ENCODE data around the gene FGB.
"Not testable (repeated sequence)": the region's sequence is repeated elsewhere in the genome, so short reads cannot be mapped to it uniquely, and the experiment has no call there.

Gene FGB

DNA sequence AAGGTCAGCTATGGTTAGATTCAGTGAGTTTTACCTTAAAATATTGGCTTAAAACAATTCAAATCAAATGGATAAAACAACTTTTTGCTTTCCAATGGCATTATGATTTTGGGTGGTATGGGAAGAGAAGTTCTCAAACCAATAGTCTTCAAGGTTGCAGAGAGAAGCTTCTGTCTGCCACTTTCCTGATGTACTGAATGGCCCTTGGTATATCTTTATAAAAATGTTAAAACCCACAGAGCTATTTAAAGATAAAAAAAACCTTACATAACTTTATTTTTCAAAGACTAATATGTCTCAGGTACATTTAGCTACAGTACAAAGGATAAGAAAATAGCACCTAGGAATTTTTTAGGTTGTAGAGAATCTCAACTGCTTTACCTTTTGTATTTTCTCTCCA lies 20.9 kb downstream of the FGB start:
- no peak overlapping the region for H3K4me3 Mint-ChIP-seq
- H3K36me3 Mint-ChIP-seq, result no peaks in the 10 kb centered on the region
- DNase-seq (ENCODE audit: low spot score in 2 of 2) (no peak), ATAC-seq (no peak)
- H3K27ac Mint-ChIP-seq, result no peak overlapping the region
- no peaks in the 10 kb centered on the region for H3K9me3 Mint-ChIP-seq
- H3K4me1 Mint-ChIP-seq, result no peaks in the 10 kb centered on the region

DNA sequence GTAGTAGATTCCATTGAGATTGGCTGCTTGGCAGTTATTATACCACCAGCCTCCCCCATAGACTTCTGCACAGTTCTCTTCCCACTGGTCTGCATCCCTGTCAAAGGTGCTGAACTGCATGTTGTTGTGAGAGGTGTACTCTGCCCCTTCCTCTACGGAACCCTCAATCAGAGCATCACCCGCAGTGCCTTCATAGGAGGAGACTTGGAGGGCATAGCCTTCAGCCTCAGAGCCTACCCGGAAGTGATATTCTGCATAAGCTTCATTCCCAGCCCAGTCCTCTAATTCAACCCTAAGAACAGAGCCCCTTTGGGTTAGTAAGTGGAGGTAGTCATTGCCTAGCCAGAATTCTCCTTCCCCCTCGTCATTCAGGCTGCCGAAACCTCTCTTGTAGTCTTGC lies 21.4 kb downstream of the FGB start:
- Mint-ChIP-seq H3K27ac (no peak overlapping the region), H3K4me3 (no peak overlapping the region), H3K4me1 (no peaks in the 10 kb centered on the region), H3K9me3 (no peaks in the 10 kb centered on the region), H3K36me3 (no peaks in the 10 kb centered on the region)
- ATAC-seq (no peak), DNase-seq (ENCODE audit: low spot score in 2 of 2) (no peak)

DNA sequence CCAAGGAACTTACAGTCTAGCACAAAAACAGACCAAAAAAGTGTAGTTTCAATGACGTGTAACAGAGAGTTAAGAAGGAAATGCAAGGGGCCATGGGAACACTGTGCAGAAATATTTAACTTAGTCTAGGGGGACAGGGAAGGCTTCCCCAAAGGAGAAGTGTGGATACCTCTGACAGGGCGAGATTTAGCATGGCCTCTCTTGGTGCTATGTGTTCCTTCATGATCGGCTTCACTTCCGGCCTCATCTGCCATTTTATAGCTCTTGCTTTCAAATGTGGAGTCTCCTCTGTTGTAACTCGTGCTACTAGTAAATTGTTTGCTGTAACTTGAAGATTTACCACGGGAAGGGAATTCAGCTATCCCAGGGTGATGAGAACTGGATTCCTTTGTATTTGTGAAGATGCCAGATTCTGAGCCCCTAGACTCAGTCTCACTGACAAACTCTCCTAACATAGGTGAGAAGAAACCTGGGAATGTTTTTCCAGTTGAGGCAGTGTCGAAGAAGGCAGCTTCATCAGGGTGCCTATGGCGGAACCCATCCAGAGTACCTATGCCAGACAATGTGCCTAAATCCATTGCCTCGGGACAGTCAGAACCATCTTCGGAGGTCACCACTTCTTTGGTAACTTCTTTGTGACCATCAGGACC lies 22.7 kb downstream of the FGB start:
- Mint-ChIP-seq H3K4me3 (no peak overlapping the region), H3K4me1 (no peaks in the 10 kb centered on the region), H3K36me3 (no peaks in the 10 kb centered on the region), H3K9me3 (no peaks in the 10 kb centered on the region), H3K27ac (no peak overlapping the region)
- no peak for ATAC-seq
- no peak for DNase-seq (ENCODE audit: low spot score in 2 of 2)

DNA sequence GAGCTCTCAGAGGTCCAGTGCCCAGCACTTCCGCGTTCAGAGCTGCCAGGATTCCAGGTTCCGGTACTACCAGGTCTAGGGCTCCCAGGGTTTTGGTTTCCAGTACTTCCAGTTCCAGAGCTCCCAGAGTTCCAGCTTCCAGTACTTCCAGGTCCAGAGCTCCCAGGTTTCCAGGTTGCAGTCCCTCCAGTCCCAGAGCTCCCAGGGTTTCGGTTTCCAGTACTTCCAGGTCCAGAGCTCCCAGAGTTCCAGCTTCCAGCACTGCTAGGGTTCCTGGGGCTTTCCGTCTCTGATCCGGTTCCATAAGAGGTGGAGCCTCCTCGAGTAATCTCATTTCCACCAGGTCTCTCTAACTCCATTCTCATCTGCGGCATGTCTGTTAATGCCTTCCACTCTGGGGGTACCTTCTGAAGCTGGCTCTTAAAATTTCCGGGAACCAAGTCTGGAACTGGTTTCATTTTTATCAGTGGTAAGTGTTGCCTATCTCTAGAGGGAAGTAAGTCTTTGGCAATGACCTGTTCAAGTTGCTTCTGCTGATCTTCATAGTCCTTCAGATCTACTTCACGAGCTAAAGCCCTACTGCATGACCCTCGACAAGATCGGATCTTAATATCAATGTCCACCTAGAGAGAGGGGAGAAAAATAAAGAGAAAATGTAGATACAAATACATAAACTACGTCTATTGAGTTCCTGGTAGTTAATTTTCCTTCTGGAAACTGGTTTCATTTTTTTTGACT lies 23.7 kb downstream of the FGB start:
- no peaks in the 10 kb centered on the region for H3K9me3 Mint-ChIP-seq
- ATAC-seq (no peak), DNase-seq (ENCODE audit: low spot score in 2 of 2) (no peak)
- H3K4me3 Mint-ChIP-seq, result no peak overlapping the region
- H3K4me1 Mint-ChIP-seq, result no peaks in the 10 kb centered on the region
- H3K27ac Mint-ChIP-seq, result no peak overlapping the region
- no peaks in the 10 kb centered on the region for H3K36me3 Mint-ChIP-seq

DNA sequence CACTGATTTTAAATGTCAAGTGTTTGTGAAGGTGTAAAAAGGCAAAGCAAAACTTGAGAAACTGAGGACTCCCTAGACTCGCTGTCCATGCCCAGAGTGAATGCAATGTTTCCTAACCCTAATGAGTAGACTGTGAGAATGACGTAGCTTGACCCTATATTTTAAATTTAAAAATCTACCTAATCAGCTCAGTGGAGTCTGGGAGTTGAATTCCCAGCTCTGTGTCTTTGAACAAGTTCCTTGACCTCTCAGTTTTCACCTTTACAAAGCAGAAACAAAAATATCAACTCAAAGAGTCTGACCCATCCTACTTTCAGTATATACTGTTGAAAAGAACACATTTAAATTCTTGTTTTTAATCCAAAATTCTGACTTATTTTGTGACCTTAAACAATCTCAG lies 25.4 kb downstream of the FGB start:
- no peaks in the 10 kb centered on the region for H3K9me3 Mint-ChIP-seq
- no peak overlapping the region for H3K4me3 Mint-ChIP-seq
- no peaks in the 10 kb centered on the region for H3K36me3 Mint-ChIP-seq
- no peaks in the 10 kb centered on the region for H3K4me1 Mint-ChIP-seq
- ATAC-seq (no peak), DNase-seq (ENCODE audit: low spot score in 2 of 2) (no peak)
- H3K27ac Mint-ChIP-seq, result no peak overlapping the region

DNA sequence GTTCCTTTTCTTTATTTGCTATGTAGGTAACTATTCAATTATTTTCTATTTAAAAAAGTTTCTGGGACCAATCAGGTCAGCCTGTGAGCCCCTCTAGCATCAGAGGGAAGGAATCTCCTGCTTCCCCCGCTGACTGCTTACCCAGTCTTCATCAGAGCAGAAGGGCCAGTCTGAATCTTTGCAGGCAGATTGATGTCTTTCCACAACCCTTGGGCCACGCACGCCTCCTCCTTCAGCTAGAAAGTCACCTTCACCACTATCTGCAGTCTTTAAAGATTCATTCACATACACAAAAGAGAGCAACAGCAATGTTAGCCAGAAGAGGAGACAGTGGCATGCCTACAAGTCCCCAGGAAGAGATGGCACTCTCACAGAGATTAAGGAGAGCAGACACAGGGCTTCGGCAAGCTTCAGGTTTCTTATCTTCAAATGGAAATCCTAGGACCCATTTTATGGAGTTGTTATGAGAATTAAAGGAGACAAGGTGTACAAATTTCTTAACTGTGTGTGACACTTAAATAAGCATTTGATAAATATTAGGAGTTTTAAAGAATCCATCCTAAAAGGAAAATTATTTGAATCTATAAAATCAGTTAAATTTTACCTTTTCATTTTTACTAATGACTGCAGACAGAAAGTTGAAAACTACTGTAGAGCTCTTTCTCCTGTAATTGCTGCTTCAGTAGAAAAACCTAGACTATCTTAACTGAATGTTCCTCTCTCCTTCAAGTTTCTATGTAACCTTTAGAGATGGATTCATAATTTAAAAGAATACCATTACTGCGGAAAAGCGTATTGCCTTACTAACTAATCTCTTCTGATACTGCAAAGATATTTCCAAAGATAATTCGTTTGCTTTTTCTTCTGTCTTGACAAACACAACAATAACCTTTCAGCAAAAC lies 26.7 kb downstream of the FGB start:
- Mint-ChIP-seq H3K36me3 (no peaks in the 10 kb centered on the region), H3K27ac (no peak overlapping the region), H3K4me3 (no peak overlapping the region), H3K4me1 (no peaks in the 10 kb centered on the region), H3K9me3 (no peaks in the 10 kb centered on the region)
- ATAC-seq, result no peak
- DNase-seq (ENCODE audit: low spot score in 2 of 2), result no peak

DNA sequence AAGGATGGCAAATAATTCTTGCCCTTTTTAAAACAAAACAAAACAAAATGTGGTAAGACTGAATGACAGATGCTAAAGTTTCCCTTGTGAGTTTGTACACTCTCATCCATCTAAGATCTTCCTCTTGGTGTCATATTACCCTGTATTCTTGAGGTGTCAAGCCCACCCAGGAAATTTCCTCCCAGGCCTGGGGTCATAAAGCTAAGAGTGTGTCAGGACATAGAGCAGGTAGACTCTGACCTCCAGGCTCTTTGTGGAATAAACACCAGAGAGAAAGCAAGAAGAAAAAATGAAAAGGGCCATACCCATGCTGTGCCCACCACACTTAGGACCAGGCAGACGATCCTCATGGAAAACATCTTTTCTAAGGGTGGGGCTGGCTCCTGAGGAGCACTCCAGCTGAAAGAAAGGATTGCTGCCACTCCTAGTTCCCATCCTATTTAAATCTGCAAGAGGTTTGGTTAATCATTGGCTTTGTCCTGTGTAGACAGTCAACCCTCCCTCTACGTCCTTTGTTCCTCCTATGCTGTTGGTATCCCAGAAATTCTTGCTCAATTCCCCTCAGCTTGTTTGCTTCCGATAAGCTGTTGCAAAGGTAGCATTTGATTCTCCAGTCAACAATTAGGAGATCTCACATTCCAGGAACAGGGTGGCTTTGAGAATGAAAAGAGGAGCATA lies 27.7 kb downstream of the FGB start, which contains the start of gene FGA:
Gene FGA, minus strand, starts transcription at position 414 of the 678 bp plus-strand sequence. Its CDS starts 55 bp downstream, at position 359.
- no peak for DNase-seq (ENCODE audit: low spot score in 2 of 2)
- no peaks in the 10 kb centered on the region for H3K4me1 Mint-ChIP-seq
- no peak within 1 kb of the TSS for H3K4me3 Mint-ChIP-seq
- ATAC-seq, result no peak
- H3K9me3 Mint-ChIP-seq, result no peaks in the 10 kb centered on the region
- no peaks in the 10 kb centered on the region for H3K36me3 Mint-ChIP-seq
- H3K27ac Mint-ChIP-seq, result no peak within 1 kb of the TSS

DNA sequence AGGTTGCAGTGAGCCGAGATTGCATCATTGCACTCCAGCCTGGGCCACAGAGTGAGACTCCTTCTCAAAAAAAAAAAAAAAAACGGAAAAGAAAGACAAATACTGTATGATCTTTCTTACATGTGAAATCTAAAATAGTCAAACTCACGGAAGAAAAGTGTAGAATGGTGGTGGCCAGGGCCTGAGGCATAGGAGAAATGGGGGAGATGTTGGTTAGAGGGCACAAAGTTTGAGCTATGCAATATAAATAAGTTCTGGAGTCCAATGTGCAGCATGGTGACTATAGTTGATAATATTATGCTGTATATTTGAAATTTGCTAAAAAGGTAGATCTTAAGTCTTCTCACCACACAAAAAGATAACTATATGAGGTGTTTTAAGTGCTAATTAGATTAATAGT lies 29.1 kb downstream of the FGB start:
- Mint-ChIP-seq H3K36me3 (no peaks in the 10 kb centered on the region), H3K9me3 (no peaks in the 10 kb centered on the region), H3K4me1 (no peaks in the 10 kb centered on the region), H3K27ac (no peak overlapping the region), H3K4me3 (no peak overlapping the region)
- ATAC-seq (no peak), DNase-seq (ENCODE audit: low spot score in 2 of 2) (no peak)

DNA sequence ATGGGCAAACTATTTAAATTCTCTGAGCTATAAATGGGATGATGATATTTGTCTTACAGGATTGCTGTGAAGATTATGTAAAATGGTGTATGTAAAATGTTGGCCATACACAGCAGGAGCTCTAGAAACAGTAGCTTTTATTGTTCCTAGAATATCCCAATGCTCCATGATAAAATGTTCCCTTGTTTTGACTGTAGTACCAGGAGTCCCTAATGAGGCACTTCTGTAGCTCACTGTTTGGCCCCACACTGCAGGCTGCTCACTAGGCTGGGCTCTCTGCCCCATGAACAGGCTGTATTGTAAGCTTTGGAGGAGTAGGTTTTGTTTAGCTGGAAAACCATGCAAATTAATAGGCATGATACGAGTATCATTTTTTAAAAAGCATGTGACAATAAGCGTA lies 31.1 kb downstream of the FGB start:
- Mint-ChIP-seq H3K9me3 (no peaks in the 10 kb centered on the region), H3K4me3 (no peak overlapping the region), H3K4me1 (no peaks in the 10 kb centered on the region), H3K27ac (no peak overlapping the region), H3K36me3 (no peaks in the 10 kb centered on the region)
- DNase-seq (ENCODE audit: low spot score in 2 of 2) (no peak), ATAC-seq (no peak)

DNA sequence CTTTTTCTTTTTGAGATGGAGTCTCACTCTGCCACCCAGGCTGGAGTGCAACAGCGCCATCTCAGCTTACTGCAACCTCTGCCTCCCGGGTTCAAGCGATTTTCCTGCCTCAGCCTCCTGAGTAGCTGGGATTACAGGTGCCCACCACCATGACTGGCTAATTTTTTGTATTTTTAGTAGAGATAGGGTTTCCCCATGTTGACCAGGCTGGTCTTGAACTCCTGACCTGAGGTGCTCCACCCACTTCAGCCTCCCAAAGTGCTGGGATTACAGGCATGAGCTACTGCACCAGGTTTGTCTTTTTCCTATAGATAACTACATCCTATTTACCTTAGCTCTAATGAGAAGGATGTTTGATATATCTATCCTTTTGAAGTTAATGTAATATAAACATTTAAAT lies 31.5 kb downstream of the FGB start:
- H3K4me3 Mint-ChIP-seq, H3K27ac Mint-ChIP-seq: not testable (repeated sequence)

DNA sequence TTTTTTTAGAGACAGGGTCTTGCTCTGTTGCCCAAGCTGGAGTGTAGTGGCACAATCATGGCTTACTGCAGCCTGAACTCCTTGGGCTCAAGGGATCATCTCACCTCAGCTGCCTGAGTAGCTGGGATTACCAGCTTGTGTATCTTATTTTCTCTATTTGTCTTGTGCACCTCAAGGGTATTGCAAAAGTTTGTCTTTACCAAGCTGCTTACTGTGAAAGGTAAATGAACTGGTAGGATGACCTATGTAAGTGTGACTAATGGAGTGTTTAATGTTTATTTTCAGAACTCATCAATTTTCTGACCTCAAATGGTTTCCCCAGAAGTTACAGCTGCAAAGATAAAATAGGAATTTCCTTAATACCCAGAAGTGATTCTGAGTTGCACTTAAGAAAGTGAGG lies 33.0 kb downstream of the FGB start:
- no peak for ATAC-seq
- no peaks in the 10 kb centered on the region for H3K36me3 Mint-ChIP-seq
- H3K4me1 Mint-ChIP-seq, result no peaks in the 10 kb centered on the region
- DNase-seq (ENCODE audit: low spot score in 2 of 2), result no peak
- no peaks in the 10 kb centered on the region for H3K9me3 Mint-ChIP-seq
- H3K27ac Mint-ChIP-seq, result no peak overlapping the region
- H3K4me3 Mint-ChIP-seq, result no peak overlapping the region

More for the DNA sequence above, 31.5 kb downstream of the FGB start:
- not testable (repeated sequence) for H3K4me1 Mint-ChIP-seq; H3K36me3 Mint-ChIP-seq; H3K9me3 Mint-ChIP-seq; ATAC-seq; DNase-seq (ENCODE audit: low spot score in 2 of 2)

DNA sequence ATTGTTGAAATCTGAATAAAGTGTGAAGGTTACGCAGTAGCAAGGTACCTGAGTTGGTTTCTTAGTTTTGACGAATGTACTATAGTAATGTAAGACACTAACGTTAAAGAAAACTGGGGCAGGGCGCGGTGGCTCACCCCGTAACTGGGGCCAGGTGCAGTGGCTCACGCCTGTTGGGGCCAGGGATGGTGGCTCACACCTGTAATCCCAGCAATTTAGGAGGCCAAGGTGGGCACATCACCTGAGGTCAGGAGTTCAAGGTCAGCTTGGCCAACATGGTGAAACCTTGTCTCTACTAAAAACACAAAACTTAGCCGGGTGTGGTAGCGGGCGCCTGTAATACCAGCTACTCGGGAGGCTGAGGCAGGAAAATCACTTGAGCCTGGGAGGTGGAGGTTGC lies 34.5 kb downstream of the FGB start:
- not testable (repeated sequence) for ATAC-seq; H3K27ac Mint-ChIP-seq; H3K4me1 Mint-ChIP-seq; H3K4me3 Mint-ChIP-seq; DNase-seq (ENCODE audit: low spot score in 2 of 2); H3K36me3 Mint-ChIP-seq; H3K9me3 Mint-ChIP-seq

DNA sequence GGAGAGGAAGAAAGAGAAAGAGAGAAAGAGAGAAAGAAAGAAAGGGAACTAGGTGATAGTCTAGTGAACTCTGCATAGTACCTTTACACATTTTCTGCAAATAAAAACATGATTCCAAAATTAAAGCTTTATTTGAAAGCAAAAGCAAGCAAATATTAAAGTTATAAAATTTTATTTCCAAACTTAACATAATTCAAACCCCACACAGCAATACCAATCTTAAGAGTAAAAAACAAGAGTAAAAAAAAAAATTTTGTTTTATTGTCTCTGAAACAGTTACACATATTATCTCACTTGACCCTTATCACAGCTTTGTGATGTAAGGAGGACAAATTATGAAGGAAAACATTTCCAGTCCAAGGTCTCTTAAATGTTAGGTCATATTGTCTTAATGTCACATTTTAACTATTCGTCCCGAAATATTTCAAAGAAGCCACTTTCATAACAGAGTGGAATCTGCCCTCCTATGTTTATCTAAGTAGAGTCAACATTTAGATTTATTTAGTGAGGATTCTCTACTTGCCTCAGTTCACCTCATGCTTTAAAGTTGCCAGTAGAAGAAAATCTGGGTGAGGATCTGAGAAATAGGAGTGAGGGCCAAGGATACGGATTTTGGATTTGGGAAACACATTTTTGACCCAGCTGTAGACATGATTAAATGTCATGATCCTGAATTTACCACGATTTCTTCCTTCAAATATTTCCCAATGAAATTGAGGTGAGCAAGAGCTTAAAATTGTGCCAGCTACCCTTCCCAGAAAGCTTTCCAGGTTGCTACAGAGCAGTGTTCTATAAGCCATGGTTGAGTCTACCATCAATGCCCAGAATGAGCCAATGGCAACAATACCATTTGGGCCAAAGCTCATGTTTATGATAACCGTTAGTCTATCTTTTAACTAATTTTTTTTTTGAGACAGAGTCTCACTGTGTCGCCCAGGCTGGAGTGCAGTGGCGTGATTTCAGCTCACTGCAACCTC lies 35.3 kb downstream of the FGB start:
- Mint-ChIP-seq H3K4me3 (no peak overlapping the region), H3K9me3 (no peaks in the 10 kb centered on the region), H3K4me1 (no peaks in the 10 kb centered on the region), H3K36me3 (no peaks in the 10 kb centered on the region), H3K27ac (no peak overlapping the region)
- DNase-seq (ENCODE audit: low spot score in 2 of 2) (no peak), ATAC-seq (no peak)

DNA sequence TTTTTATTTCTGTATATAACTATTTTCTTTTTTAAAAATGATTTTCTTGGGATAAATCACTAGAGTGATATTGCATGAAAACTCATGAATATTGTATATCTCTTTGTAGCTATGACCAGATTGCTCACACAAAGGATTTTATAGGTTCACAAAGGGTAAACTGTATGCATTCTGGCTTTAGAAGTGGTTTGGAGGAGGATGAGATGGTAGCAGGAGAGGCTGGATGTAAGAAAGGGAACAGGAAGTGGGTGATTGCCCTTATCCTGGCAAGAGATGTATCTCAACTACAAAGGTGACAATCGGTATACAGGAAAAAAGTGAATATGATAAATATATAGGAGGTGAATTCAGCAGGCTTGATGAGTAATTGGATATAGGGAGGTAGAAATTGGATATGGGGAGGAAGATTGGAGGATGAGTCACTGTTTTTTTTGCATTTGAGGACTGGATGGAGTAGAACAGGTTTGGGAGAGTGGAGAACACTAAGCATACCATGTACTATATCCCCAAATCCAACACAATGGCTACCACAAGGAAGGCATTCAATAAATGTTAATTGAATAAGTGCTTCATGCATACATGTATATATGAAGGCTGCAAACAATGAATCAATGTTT lies 39.7 kb downstream of the FGB start:
- Mint-ChIP-seq H3K36me3 (no peaks in the 10 kb centered on the region), H3K9me3 (no peaks in the 10 kb centered on the region), H3K4me3 (no peak overlapping the region), H3K27ac (no peak overlapping the region), H3K4me1 (no peaks in the 10 kb centered on the region)
- DNase-seq (ENCODE audit: low spot score in 2 of 2), result no peak
- no peak for ATAC-seq

Data from stimulated activated effector memory CD8-positive, alpha-beta T cell treated with anti-CD3 and anti-CD28 coated beads, Interleukin-12 subunit alpha, Interleukin-12 subunit beta, amount 100 ng/mL, for 72 hours (primary cell).